SU-DHL-6 (cell line): ENCODE data around the gene RBM12.

Source experiments
- H2AFZ ChIP-seq: fragments of 200-600 bp; sonication (generic); 2 replicates; pipeline ENCODE4 v1.6.1; 2014; ENCODE audit warnings: low read depth, mild to moderate bottlenecking, moderate library complexity, mixed read lengths, antibody characterized with exemption, low read length; ENCODE audit not compliant: severe bottlenecking
- H3F3A ChIP-seq: fragments of 200-600 bp; shearing (Covaris generic); 2 replicates; pipeline ENCODE4 v1.6.0; 2016; ENCODE audit warnings: antibody characterized with exemption, mild to moderate bottlenecking; ENCODE audit not compliant: insufficient read depth
- H3K27ac ChIP-seq: fragments of 200-600 bp; sonication (generic); 2 replicates; pipeline ENCODE4 v1.5.1; 2016; ENCODE audit warnings: low read depth, mild to moderate bottlenecking, low read length, moderate library complexity, mixed read lengths
- H3K27me3 ChIP-seq: fragments of 200-600 bp; sonication (generic), shearing (Covaris generic); 2 replicates; pipeline ENCODE4 v1.6.0; 2014; ENCODE audit warnings: mild to moderate bottlenecking, low read length
- H3K36me3 ChIP-seq: fragments of 200-600 bp; sonication (generic); 2 replicates; pipeline ENCODE4 v1.6.1; 2014; ENCODE audit warnings: mild to moderate bottlenecking, low read length, mixed read lengths
- H3K4me2 ChIP-seq: fragments of 300-600, 200-600 bp; shearing (Covaris generic), sonication (generic); 2 replicates; pipeline ENCODE4 v1.6.0; 2014; ENCODE audit warnings: low read length, low read depth, mild to moderate bottlenecking; ENCODE audit not compliant: poor library complexity, severe bottlenecking
- H3K4me3 ChIP-seq: fragments of 200-600 bp; sonication (generic); 2 replicates; pipeline ENCODE4 v1.5.1; 2014; ENCODE audit warnings: antibody characterized with exemption, low read length, mild to moderate bottlenecking, mixed read lengths; ENCODE audit not compliant: insufficient read depth, poor library complexity, severe bottlenecking
- H3K79me2 ChIP-seq: fragments of 200-600 bp; sonication (generic); 2 replicates; pipeline ENCODE4 v1.6.1; 2014; ENCODE audit warnings: mild to moderate bottlenecking, low read length, moderate library complexity; ENCODE audit not compliant: insufficient read depth
- H3K9ac ChIP-seq: fragments of 200-600 bp; sonication (generic); 2 replicates; pipeline ENCODE4 v1.7.0; 2014; ENCODE audit warnings: mild to moderate bottlenecking, low read length
- H3K9me2 ChIP-seq: fragments of 200-600 bp; sonication (generic); replicated peaks from 2 replicates; pipeline ENCODE4 v1.6.1; 2014; ENCODE audit warnings: low read length; ENCODE audit not compliant: insufficient read depth
- H3K9me3 ChIP-seq: fragments of 200-600 bp; sonication (generic); 2 replicates; pipeline ENCODE4 v1.6.1; 2014; ENCODE audit warnings: low read length, mixed read lengths; ENCODE audit not compliant: insufficient read depth
- H4K20me1 ChIP-seq: fragments of 200-600 bp; sonication (generic); 2 replicates; pipeline ENCODE4 v1.6.1; 2014; ENCODE audit warnings: low read depth, mild to moderate bottlenecking, antibody characterized with exemption, low read length, moderate library complexity, mixed read lengths
- EZH2phosphoT487 ChIP-seq: fragments of 200-600 bp; sonication (generic), shearing (Covaris generic); conservative IDR thresholded peaks from 2 replicates; pipeline ENCODE4 v1.6.1; 2018; ENCODE audit warnings: mild to moderate bottlenecking, antibody characterized with exemption, low read length, moderate library complexity, mixed read lengths
- TF ChIP-seq, protein P1 (sequence below): fragments of 200-600 bp; sonication (generic); IDR thresholded peaks from one replicate; pipeline ENCODE4 v1.5.1; 2017; ENCODE audit warnings: antibody characterized with exemption, mild to moderate bottlenecking, low read length, moderate library complexity; ENCODE audit not compliant: insufficient read depth, poor library complexity, severe bottlenecking

Gene RBM12

GRCh38 chr20:35681960-35682359, 17.3 kb upstream of the RBM12 start:
- no peaks in the 10 kb centered on the region for H3K27me3 ChIP-seq
- H3K9ac ChIP-seq, result no peak overlapping the region
- no peak overlapping the region for H2AFZ ChIP-seq
- no peak overlapping the region for H3K27ac ChIP-seq
- H3K36me3 ChIP-seq, result no peaks in the 10 kb centered on the region
- no peaks in the 10 kb centered on the region for H3F3A ChIP-seq
- H3K9me2 ChIP-seq, result no peaks in the 10 kb centered on the region
- no peak overlapping the region for H3K4me3 ChIP-seq
- no peaks in the 10 kb centered on the region for H3K79me2 ChIP-seq
- no peaks in the 10 kb centered on the region for H4K20me1 ChIP-seq
- TF ChIP-seq EZH2phosphoT487, result no peak
- TF ChIP-seq, protein P1, sequence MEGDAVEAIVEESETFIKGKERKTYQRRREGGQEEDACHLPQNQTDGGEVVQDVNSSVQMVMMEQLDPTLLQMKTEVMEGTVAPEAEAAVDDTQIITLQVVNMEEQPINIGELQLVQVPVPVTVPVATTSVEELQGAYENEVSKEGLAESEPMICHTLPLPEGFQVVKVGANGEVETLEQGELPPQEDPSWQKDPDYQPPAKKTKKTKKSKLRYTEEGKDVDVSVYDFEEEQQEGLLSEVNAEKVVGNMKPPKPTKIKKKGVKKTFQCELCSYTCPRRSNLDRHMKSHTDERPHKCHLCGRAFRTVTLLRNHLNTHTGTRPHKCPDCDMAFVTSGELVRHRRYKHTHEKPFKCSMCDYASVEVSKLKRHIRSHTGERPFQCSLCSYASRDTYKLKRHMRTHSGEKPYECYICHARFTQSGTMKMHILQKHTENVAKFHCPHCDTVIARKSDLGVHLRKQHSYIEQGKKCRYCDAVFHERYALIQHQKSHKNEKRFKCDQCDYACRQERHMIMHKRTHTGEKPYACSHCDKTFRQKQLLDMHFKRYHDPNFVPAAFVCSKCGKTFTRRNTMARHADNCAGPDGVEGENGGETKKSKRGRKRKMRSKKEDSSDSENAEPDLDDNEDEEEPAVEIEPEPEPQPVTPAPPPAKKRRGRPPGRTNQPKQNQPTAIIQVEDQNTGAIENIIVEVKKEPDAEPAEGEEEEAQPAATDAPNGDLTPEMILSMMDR, result no peak
- no peak overlapping the region for H3K4me2 ChIP-seq
- H3K9me3 ChIP-seq, result no peaks in the 10 kb centered on the region

DNA sequence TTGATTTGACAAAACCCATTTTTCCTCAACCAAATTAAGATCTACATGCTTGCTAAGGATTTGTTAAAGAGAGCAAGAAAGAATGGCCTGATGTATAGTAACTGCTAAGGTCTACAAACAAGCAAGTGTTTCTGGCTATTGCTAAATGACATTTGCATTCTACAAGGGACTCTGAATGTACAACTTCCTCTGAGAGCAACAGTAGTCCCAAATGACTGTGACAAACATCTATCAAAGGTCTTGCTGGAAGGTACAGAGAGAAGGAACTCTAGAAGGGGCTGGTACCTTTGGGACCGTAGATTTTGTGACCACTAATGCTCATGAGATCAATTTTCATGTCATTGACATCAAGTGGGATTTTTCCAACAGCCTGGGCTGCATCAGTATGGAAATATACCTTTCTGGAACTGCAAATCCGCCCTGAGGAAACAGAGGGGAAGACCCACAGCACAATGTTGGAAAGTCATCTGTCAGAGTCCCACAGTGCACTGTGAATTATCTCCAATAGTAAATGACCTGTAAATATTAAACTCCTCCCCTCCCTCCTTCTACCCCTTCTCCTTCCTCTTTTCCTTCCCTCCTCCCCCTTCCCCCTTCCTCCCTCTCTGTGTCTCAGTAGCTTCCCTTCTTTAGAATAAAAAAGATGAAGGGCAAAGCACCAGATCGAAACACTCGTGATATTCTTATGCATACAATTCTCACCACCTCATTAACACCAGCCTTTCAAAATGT, 15.9 kb upstream of the RBM12 start:
- no peaks in the 10 kb centered on the region for H4K20me1 ChIP-seq
- H3K4me2 ChIP-seq, result no peak overlapping the region
- no peaks in the 10 kb centered on the region for H3K9me2 ChIP-seq
- no peaks in the 10 kb centered on the region for H3K79me2 ChIP-seq
- no peaks in the 10 kb centered on the region for H3K36me3 ChIP-seq
- no peak overlapping the region for H3K4me3 ChIP-seq
- H3K27ac ChIP-seq, result no peak overlapping the region
- no peaks in the 10 kb centered on the region for H3K9me3 ChIP-seq
- TF ChIP-seq, protein P1, result no peak
- TF ChIP-seq EZH2phosphoT487, result no peak
- H3K27me3 ChIP-seq, result no peaks in the 10 kb centered on the region
- H3F3A ChIP-seq, result no peaks in the 10 kb centered on the region
- H2AFZ ChIP-seq, result no peak overlapping the region
- H3K9ac ChIP-seq, result no peak overlapping the region

DNA sequence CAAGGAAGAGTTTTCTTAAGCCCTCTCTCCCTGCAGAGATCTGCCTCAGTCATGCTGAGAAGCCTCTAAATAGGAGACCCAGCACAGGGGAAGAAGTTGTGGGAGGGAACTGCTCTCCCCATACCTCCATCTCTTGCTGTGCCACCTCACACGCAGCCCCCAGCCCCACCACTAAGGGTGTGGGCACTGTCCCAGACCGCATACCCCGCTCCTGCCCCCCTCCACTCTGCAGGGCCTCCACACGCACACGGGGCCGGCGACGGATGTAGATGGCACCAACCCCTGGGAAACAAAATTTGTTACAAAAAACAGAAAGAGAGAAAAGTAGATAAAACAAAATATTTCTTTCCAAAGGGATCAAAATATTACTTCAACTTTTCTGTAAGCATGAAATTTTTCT, 10.2 kb upstream of the RBM12 start:
- no peak overlapping the region for H2AFZ ChIP-seq
- no peaks in the 10 kb centered on the region for H4K20me1 ChIP-seq
- H3K36me3 ChIP-seq, result no peaks in the 10 kb centered on the region
- H3K27me3 ChIP-seq, result no peaks in the 10 kb centered on the region
- H3K4me3 ChIP-seq, result no peak overlapping the region
- H3K9me2 ChIP-seq, result no peaks in the 10 kb centered on the region
- no peaks in the 10 kb centered on the region for H3K9me3 ChIP-seq
- H3K27ac ChIP-seq, result no peak overlapping the region
- H3K9ac ChIP-seq, result no peak overlapping the region
- TF ChIP-seq, protein P1, result no peak
- no peak for TF ChIP-seq EZH2phosphoT487
- H3F3A ChIP-seq, result no peaks in the 10 kb centered on the region
- no peaks in the 10 kb centered on the region for H3K79me2 ChIP-seq
- no peak overlapping the region for H3K4me2 ChIP-seq
